ENCODE results near the gene VPS37D.
"Not testable (repeated sequence)": the region's sequence is repeated elsewhere in the genome, so short reads cannot be mapped to it uniquely, and the experiment has no call there.

VPS37D gene, protein sequence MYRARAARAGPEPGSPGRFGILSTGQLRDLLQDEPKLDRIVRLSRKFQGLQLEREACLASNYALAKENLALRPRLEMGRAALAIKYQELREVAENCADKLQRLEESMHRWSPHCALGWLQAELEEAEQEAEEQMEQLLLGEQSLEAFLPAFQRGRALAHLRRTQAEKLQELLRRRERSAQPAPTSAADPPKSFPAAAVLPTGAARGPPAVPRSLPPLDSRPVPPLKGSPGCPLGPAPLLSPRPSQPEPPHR

GRCh38 chr7:73667344-73668102, at the start of gene VPS37D:
VPS37D (plus strand) TSS chr7:73667831; CDS start chr7:73667959, 128 bp downstream.
- peak; percentile 95 for DNase-seq

- DNase-seq = no peak
Measured at GRCh38 chr7:73618538-73618937, 49.1 kb upstream of the VPS37D start.

DNA sequence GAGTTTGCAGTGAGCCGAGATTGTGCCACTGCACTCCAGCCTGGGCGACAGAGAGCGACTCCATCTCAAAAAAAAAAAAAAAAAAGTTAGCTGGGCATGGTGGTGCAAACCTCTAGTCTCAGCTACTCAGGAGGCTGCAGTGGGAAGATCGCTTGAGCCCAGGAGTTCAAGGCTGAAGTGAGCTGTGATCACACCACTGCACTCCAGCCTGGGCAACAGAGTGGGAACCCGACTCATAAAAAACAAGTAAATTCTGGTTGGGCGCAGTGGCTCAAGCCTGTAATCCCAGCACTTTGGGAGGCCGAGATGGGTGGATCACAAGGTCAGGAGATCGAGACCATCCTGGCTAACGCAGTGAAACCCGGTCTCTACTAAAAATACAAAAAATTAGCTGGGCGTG, 48.2 kb upstream of the VPS37D start:
- DNase-seq = not testable (repeated sequence)

DNA sequence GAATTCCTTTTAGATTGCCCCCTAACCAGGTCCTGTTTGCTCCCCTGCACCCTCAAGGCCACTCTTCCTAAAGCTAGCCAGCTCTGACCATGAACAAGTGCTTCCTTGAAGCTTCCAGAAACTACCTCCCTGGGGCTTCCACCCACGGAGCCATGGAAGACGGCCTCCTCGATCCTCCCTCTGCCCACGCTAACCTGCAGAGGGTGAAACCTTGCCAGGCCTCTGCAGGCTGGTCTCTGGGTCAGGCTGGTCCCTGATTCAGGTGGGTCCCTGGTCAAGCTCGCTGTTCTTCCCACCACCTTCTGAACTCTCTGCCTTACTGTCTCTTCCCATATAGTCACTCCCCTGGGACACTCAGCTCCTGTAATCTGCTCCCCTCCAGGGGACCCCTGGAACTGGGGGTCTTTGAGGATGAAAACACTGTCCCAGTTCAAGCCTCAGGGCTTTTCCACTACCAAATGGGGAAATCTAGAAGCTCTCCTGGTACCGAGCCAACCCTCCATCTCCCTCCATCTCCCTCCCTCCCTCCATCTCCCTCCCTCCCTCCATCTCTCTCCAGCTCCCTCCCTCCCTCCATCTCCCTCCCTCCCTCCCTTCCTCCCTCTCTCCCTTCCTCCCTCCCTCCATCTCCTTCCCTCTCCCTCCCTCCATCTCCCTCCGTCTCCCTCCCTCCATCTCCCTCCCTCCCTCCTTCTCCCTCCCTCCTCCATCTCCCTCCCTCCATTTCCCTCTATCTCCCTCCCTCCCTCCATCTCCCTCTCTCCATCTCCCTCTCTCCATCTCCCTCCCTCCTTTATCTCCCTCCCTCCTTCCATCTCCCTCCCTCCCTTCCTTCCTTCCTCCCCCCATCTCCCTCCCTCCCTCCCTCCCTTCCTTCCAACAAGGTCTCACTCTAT, 46.2 kb upstream of the VPS37D start:
- DNase-seq = no peak

DNA sequence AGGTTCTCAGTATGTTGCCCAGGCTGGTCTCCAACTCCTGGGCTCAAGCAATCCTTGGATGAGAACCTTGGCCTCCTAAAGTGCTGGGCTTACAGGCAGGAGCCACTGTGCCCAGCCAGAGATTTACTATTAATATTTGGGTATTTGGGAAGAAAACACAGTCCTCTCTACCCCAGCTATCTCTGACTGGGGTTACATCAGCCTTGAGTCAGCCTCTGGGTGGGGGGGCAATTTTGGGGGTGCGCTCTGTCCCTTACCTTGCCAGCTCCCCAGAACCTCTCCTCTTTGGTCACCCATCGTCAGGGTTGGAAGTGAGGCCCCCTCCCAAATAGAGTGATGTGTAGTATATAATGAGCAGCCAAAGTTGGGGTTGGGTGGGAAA, 45.1 kb upstream of the VPS37D start:
- DNase-seq = no peak

DNA sequence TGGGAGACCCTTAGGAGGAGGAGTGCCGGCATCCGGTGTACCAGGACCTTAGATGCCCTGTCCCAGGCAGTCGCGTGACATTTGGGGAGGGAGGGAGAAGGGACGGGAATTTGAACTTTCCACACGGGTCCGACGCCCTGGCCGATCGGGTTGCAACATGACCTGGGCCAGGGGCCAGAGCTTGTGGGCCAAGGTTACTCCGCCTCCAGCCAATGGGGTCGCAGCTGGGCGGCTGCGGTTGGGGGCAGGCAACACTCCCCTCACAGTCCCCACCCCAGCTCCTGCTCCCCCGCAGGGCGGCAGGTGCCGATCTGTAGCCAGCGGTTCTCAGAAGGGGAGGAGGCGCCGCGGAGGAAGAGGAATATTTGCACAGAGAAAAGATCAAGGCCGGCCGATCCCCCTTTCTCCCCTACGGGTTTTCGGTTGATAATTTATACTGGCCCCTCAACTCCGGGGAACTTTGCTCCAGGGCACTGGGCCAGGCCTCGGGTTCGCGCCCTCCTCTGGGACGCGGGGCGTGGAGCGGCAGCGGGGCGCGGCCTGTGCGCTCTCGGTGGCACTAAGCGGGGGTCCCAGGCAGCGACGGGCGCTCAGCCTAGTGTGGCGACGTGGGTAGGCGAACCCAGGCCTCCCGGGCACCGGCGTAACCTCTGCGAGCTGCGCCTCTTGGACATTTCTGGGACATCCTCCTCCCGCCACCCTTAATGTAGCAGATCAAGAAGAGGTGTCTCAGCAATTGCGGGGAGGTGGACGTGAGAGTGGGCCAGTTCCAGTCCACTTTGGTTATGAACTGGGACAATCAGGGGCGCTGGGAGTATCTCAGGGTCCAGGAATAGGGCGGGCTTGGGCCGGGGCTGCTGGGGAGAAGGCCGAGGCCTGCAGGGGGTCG, 44.5 kb upstream of the VPS37D start:
- DNase-seq = no peak

GRCh38 chr7:73623798-73624668, 43.6 kb upstream of the VPS37D start, which contains the start of gene MLXIPL:
MLXIPL (minus strand) TSS chr7:73624522; CDS start chr7:73624492, 30 bp downstream.
- peak; percentile 64 for DNase-seq

DNA sequence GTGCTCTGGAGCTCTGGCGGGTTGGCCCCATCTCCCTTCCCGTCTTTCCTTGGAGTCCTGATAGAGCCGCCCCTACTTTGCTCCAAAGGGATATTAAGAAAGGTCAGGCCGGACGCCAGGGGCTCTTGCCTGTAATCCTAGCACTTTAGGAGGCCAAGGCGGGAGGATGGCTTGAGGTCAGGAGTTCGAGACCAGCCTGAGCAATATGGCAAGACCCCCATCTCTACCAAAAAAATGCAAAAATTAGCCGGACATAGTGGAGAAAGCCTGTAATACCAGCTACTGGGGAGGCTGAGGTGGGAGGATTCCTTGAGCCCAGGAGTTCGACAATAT, 43.0 kb upstream of the VPS37D start:
- DNase-seq = no peak

DNA sequence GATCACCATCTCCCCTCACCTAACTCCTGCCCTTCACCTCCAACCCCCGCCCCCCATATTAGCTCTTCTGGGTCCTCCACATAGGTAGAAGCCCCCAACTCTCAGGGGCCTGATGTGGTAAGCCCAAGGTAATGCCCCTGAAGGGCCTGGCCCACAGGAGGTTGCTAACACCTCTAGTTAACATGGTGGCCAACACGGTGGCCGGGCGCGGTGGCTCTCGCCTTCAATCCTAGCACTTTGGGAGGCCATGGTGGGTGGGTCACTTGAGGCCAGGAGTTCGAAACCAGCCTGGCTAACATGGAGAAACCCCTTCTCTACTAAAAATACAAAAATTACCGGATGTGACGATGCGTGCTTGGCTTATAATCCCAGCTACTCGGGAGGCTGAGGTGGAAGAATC, 42.4 kb upstream of the VPS37D start:
- DNase-seq = no peak

- no peak for DNase-seq
Measured at GRCh38 chr7:73626814-73627213, 40.8 kb upstream of the VPS37D start.

- DNase-seq = no peak
Measured at GRCh38 chr7:73628504-73628903, 39.1 kb upstream of the VPS37D start.

GRCh38 chr7:73631558-73631957, 36.1 kb upstream of the VPS37D start:
- DNase-seq = no peak

DNA sequence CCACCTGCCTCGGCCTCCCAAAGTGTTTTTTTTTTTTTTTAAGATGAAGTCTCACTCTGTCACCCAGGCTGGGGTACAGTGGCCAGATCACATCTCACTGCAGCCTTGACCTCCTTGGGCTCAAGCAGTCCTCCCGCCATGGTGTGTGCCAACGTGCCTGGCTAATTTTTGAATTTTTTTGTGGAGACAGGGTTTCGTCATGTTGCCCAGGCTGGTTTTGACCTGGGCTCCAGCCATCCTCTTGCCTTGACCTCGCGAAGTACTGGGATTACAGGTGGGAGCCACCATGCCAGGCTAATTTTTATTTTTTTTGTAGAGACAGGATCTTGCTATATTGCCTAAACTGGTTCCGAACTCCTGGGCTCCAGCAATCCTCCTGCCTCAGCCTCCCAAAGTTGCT, 34.3 kb upstream of the VPS37D start:
- DNase-seq = no peak

DNA sequence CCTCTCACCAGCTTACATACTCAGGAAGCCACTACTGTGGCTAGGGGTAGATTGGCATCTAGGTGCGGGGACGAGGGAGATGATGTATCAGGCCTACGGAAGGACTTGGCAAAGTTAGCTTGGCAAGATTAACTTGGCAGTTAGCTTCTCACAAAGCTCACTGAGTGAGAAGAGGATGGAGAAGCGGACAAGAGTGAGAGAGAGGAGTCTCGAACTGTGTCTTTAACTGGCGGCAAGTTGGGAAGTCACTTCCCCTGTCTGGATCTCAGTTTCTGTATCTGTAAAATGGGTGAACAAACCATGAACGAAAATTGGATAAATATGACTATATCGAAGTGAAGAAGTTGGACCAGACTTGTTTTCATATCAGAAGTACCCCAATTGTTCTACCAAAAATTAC, 33.8 kb upstream of the VPS37D start:
- no peak for DNase-seq

DNA sequence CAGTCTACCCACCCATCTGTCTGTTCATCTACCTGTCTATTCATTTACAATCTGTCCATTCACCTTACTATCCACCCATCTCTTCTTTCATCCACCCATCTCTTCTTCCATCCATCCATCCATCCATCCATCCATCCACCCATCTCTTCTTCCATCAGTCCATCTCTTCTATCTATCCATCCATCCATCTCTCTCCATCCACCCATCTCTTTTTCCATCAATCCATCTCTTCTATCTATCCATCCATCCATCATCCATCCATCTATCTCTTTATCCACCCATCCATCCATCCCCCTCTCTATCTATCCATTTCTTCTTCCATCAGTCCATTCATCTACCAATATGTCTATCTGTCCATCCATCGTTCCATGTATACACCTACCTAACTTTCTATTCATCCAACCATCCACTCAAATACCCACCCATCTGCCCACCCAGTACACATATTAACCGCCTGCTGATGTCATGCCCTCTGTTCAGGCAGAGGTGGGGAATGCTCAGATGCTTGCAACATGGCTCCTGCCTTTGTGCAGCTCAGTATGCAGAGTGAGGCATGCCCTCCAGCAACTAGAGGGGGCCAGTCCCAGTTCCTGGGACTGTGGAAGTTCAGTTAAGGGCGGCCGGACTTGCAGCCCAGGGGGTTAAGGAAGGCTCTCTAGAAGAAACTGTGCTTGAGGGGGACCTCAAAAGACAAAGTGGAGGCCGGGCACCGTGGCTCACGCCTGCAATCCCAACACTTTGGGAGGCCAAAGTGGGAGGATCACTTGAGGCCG, 32.0 kb upstream of the VPS37D start:
- DNase-seq = no peak

DNA sequence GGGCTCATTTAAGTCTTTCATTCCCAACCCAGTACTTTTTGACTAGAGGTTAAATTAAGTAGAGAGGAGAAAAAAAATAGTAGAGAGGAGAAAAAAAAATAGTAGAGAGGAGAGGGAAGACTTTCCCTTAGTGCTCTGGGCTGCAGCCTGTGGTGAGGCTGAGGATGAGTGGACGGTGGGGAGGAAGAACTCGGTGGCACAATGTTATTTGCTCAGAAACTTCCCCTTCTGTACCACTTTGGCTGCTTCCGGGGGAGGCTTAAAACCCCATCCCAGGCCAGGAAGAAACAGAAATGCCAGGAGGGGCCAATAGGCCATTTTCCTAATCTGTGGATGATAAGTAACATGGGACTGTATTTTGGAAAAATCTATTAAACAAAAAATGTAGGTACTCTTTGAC, 28.7 kb upstream of the VPS37D start:
- DNase-seq = no peak

DNA sequence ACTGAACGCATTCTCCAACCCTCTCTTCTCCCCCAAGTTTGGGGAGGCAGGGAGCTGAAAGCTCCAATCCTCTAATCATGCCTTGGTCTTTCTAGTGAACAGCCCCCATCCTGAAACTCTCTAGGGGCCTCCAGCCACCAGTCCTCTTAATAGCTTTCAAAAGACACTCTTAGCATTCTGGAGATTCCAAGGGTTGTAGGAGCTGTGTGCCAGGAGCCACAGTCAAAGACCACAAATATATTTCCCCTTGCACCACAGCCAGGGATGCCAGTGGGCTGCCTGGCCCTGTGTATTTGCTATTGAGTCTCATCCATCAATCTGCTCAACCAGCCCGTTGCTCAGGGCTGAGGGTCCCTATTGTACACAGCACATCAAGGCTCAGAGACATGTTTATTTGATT, 24.8 kb upstream of the VPS37D start:
- no peak for DNase-seq

DNA sequence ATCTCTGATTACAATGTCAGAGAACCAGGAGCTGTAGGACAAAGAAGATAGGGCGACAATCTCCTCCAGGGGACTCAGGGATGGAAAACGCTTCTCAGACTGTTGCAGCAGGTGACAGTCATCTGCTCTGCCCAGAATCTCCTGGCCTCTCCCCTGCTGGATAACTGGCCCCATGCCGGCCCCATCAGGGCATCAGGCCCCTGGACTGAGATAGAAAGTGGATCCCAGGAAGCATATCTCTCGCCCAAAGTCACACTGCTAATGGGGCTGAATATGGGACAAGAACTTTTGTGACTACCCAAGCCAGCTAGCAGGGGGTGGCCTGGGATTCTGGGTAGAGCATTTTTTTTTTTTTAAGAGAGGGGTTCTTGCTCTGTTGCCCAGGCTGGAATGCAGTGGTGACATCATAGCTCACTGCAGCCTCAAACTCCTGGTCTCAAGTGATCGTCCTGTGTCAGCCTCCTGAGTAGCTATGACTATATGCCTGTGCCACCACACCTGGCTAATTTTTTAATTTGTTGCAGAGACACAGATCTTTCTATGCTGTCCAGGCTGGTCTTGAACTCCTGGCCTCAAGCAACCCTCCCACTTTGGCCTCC, 22.8 kb upstream of the VPS37D start:
- no peak for DNase-seq

DNA sequence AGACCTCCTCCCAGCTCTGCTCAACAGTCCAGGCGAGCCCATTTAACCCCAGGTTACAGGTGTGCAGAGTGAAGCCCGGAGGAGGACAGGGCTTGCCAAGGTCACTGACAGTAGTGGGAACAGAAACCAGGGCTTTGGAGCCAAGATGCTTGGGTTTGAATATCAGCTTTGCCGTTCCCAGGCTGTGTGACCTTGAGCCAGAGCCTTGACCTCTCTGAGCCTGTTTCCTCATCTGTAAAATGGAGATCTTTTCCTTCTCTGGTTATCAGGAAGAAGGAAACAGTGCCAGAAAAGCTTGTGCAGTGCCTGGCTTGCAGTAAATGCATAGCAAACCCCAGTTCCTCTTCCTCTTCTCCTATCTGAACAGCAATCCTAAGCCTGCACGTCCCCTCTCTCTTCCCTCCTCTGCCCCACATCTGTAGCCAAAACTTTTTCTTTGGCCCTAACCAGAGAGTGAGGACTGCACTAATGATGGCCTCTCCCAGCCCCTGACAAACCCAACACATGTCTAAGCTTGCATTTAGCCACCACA, 21.9 kb upstream of the VPS37D start:
- no peak for DNase-seq
